Panc1 (cell line): ENCODE results near the gene LRRC42.

Experiments
- POLR2AphosphoS5 ChIP-seq: IDR thresholded peaks from 2 replicates; pipeline ENCODE4 v1.6.1; 2012; ENCODE audit warnings: mild to moderate bottlenecking, low read depth, low read length, moderate library complexity
- REST ChIP-seq, 2 experiments: IDR thresholded peaks; 2 replicates each; pipeline ENCODE4 v1.6.1; 2011 to 2012; ENCODE audit warnings: low read depth in 2 of 2, control low read depth in 1 of 2, low read length in 1 of 2, mild to moderate bottlenecking in 1 of 2, moderate library complexity in 1 of 2; ENCODE audit not compliant: insufficient read depth in 1 of 2
- SIN3A ChIP-seq: IDR thresholded peaks from 2 replicates; pipeline ENCODE4 v1.6.1; 2012; ENCODE audit warnings: low read depth, mild to moderate bottlenecking, low read length, moderate library complexity, borderline replicate concordance; ENCODE audit not compliant: insufficient read depth
- TF ChIP-seq, protein P1 (sequence below): fragments of 450-650 bp; IDR thresholded peaks from 2 replicates; pipeline ENCODE4 v1.5.1; 2017; ENCODE audit warnings: mild to moderate bottlenecking

DNA sequence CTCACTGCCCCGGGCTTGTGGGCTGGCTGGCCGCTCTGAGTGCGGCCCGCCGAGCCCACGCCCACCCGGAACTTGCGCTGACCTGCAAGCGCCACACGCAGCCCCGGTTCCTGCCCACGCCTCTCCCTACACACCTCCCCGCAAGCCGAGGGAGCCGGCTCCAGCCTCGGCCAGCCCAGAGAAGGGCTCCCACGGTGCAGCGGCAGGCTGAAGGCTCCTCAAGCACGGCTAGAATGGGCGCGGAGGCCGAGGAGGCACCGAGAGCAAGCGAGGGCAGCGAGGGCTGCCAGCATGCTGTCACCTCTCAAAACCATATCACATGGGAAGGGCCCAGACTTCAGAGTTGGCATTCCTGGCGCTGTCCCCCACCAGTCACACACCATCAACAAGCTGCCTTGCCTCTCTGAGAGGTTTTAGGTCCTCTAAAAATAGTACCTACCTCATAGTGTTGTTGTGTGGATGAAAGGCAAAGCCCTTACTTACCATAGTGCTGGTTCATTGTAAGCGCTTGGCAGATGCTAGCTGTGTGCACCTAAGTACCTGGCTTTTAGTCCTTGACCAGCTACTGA lies 58.4 kb downstream of the LRRC42 start:
- TF ChIP-seq, protein P1, sequence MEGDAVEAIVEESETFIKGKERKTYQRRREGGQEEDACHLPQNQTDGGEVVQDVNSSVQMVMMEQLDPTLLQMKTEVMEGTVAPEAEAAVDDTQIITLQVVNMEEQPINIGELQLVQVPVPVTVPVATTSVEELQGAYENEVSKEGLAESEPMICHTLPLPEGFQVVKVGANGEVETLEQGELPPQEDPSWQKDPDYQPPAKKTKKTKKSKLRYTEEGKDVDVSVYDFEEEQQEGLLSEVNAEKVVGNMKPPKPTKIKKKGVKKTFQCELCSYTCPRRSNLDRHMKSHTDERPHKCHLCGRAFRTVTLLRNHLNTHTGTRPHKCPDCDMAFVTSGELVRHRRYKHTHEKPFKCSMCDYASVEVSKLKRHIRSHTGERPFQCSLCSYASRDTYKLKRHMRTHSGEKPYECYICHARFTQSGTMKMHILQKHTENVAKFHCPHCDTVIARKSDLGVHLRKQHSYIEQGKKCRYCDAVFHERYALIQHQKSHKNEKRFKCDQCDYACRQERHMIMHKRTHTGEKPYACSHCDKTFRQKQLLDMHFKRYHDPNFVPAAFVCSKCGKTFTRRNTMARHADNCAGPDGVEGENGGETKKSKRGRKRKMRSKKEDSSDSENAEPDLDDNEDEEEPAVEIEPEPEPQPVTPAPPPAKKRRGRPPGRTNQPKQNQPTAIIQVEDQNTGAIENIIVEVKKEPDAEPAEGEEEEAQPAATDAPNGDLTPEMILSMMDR: no peak
- TF ChIP-seq SIN3A (no peak), POLR2AphosphoS5 (no peak), REST (IDR thresholded peaks at IDR 0.05; ENCODE audit: insufficient read depth in 1 of 2, low read depth in 2 of 2, low read length in 1 of 2) (no peak)
